MV-4-11 (cell line): ENCODE results near the gene CLIP2.
"Not testable (repeated sequence)": the region's sequence is repeated elsewhere in the genome, so short reads cannot be mapped to it uniquely, and the experiment has no call there.

ENCODE experiments used
- DNase-seq: peaks from one replicate; lab custom pipeline; 2025; lab: John Stamatoyannopoulos, UW

Gene CLIP2

DNA sequence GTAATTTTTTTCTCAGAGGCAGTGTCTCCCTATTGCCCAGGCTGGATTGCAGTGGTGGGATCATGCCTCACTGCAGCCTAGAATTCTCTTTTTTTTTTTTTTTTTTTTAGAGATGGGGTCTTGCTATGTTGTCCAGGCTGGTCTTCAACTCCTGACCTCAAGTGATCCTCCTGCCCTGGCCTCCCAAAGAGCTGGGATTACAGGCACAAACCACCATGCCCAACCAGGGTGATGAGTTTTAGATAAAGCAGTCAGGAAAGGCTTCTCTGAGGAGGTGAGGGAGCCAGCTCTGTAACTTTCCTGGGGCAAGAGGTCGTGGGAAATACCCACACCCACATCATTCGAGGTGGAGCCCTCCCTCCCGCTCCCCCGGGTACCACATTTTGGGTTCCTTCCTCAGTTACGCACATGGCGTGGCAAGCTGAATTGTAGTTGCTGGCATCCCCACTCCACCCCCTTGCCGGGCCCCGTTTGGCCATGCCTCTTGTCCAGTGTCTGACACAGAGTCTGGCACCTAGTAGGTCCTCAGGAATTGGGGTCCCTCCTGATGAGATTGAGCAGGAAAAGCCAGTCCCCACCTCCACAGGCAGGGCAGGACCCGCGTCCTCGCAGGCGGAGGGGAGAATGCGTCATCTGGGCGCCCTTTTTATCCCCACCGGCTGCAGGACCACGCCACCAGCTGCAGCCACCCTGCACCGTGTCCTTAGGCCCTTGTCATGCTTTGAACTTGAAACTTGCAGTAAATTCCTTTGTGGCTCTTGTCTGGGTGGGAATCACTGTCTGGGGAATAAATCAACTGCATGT is 43.4 kb downstream of the CLIP2 start:
- no peak for DNase-seq

DNA sequence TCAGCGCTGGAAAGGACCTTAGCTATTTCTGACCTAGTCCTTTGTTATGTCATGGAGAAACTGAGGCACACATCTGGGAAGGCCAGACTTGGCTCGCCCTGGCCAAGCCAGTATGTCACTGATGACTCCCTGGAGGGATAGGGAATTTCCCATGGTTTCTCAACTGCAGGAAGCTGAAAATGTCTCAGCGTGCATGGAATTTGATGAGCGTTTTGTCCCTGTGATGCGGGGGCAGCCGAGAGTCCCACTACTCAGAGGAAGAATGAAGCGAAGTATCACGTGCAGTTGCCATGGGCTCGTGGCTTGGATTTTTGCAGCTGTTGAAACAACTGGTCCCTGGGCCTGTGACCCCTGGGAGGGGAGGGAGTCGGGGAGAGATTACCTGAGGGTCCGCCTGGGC is 44.8 kb downstream of the CLIP2 start:
- DNase-seq = no peak

DNA sequence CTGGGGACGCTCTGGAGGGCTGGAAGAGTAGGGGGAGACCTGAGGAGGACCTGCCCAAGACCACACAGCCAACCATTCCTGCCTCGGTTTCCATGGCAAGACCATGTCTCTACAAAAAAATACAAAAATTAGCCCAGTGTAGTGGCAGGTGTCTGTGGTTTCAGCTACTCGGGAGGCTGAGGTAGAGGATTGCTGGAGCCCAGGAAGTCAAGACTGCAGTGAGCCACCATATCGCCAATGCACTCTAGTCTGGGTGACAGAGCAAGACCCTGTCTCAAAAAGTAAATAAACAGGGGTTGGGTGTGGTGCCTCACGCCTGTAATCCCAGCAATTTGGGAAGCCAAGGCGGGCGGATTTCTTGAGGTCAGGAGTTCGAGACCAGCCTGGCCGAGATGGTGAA is 48.7 kb downstream of the CLIP2 start:
- no peak for DNase-seq

DNA sequence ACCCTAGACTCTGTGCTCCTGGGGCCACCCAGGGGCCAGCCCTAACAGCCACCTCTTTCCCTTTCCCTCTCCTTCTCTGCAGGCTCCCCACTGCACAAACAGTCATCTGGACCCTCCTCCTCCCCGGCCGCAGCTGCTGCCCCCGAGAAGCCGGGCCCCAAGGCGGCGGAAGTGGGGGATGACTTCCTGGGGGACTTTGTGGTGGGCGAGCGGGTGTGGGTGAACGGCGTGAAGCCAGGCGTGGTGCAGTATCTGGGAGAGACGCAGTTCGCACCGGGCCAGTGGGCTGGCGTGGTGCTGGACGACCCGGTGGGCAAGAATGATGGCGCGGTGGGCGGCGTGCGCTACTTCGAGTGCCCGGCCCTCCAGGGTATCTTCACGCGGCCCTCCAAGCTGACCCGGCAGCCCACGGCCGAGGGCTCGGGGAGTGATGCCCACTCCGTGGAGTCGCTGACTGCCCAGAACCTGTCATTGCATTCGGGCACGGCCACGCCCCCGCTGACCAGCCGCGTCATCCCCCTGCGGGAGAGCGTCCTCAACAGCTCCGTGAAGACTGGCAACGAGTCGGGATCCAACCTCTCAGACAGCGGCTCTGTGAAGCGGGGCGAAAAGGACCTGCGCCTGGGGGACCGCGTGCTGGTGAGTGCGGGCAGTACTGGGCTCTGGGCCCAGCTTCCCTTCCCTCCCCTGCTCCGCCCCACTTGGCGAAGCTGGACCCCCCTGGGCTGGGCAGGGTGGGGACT is 49.3 kb downstream of the CLIP2 start:
- DNase-seq = no peak

DNA sequence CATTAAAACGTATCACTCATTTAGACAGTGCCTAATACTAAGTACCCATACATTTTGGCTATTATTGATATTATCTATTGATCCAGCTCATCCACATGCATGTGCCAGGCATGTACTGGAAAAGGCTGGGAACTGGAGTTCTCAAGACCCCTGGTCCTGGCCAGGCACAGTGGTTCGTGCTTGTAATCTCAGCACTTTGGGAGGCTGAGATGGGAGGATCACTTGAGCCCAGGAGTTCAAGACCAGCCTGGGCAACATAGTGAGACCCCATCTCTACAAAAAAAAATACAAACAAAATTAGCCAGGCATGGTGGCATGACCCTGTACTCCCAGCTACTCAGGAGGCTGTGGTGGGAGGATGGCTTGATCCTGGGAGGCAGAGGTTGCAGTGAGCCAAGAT is 50.4 kb downstream of the CLIP2 start:
- not testable (repeated sequence) for DNase-seq

DNA sequence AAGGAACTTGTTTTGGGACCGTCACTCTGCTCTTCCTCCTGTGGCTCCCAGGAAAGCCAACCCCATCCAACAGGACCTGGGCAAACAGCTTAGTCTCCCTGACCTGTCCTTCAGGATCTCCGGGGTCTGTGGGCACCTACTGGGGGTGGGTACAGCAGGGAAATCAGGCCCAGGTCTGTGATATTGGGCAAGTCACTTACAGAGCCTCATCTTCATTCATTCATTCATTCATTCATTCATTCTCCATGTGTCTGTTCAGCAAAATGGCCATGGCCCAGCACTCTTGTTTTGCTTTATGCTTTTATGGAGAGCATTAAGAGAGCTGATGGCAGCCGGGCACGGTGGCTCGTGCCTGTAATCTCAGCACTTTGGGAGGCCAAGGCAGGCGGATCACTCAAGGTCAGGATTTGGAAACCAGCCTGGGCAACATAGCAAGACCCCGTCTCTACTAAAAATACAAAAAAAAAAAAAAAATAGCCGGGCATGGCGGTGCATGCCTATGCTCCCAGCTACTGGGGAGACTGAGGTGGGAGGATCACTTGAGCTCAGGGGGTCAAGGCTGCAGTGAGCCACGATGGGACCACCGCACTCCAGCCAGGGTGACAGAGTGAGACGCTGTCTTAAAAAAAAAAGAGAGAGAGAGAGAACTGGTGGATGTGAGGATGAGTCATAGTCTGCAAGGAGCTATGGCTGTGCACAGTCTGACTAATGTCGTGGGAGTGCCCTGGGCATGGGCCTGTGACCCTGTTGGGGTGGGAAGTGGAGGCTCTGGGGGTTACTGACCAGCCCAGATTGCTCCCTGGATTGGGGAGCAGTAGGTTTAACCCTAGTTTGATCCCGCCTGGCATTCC is 54.3 kb downstream of the CLIP2 start:
- DNase-seq = peak; percentile 76

DNA sequence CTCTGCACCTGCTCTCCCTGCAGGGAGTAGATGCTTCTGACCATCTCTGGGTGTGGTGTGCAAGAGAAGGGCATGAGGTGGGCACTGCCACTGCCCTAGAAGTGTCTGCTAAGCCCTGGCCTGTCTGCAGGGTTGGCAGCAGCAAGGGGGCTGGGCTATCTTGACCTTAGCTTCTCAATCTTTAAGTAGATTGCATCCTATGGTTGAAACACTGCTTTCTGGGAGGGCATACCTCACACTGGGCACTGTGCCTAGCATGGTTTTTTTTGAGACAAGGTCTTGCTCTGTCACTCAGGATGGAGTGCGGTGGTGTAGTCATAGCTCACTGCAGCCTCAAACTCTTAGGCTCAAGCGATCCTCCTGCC is 54.9 kb downstream of the CLIP2 start:
- no peak for DNase-seq

DNA sequence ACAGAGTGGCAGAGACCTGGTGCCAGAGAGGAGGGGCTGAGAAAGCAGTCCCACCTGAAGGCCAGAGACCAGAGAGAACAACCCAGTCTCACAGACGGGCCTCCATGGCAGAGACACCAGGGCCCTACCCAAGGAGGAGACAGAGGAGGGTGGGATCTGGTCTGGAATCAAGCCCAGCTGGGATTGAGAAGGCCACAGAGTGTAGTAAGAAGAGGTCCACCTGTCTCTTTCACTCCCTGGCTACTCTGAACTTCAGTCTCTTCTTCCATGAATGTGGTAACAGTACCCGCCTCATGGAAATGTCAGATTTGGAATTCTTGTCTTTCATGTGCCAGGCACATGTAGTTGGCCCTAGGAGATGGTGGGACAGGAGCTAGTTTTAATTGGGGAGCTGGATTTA is 55.6 kb downstream of the CLIP2 start:
- DNase-seq = no peak

DNA sequence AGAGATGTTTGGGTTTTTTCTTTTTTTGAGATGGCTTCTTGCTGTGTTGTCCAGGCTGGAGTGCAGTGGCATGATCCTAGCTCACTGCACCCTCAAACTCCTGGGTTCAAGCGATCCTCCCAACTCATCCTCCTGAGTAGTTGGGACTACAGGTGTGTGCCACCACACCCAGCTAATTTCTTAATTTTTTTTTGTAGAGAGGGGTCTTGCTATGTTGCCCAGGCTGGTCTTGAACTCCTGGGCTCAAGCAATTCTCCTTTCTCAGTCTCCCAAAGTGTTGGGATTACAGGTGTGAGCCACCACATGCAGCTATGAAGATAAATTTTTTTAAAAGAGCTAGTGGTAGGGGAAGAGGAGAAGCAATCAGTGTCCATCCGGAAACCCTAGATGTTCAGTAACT is 56.8 kb downstream of the CLIP2 start:
- no peak for DNase-seq

DNA sequence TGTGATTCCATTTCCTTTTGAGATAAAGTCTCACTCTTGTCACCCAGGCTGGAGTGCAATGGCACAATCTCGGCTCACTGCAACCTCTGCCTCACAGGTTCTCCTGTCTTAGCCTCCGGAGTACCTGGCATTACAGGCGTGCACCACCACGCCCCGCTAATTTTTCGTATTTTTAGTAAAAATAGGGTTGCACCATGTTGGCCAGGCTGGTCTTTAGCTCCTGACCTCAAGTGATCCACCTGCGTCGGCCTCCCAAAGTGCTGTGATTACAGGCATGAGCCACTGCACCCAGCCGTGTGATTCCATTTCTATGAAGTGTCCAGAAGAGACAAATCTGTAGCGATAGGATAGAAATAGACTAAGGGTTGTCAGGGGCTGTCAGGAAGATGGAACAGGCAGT is 60.4 kb downstream of the CLIP2 start:
- no peak for DNase-seq

DNA sequence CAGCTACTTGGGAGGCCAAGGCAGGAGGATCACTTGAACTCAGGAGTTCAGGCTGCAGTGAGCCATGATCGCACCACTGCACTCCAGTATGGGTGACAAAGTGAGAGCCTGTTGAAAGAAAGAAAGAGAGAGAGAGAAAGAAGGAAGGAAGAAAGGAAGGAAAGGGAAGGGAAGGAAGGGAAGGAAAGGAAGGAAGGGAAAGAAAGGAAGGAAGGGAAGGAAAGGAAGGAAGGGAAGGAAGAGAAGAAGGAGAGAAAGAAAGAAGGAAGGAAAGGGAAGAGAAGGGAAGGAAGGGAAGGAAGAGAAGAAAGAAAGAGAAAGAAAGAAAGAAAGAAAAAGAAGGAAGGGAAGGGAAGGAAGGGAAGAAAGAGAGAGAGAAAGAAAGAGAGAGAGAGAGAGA is 61.5 kb downstream of the CLIP2 start:
- no peak for DNase-seq

DNA sequence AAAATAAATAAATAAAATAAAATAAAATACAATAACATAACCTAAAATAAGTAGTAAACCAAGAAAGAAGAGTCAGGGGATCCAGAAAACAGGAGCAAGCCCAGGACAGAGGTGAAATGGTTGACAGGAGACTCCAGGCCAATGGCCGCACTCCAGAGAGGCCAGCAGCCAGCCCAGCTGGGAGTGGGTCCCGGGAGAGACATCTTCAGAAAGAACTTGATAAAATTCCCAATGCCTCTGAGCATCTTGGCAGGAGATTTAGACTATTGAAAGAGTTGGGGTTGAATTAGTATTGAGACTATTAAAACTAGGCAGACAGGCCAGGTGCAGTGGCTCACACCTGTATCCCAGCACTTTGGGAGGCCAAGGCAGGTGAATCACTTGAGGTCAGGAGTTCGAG is 62.6 kb downstream of the CLIP2 start:
- no peak for DNase-seq

DNA sequence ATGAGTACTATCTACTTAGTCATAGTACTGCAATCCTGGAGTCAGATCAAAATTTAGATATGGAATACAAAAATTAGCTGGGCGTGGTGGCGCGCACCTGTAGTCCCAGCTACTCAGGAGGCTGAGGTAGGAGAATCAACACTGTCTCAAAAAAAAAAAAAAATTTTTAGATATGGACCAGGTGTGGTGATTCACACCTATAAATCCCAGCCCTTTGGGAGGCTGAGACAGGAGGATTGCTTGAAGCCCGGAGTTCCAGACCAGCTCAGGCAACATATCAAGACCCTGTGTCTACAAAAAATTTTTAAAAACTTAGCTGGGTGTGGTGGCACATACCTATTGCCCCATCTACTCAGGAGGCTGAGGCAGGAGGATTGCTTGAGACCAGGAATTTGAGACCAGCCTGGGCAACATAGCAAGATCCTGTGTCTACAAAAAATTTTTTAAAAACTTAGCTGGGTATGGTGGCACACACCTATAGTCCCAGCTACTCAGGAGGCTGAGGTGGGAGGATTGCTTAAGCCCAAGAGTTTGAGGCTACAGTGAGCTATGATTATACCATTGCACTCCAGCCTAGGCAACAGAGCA is 63.4 kb downstream of the CLIP2 start:
- not testable (repeated sequence) for DNase-seq

DNA sequence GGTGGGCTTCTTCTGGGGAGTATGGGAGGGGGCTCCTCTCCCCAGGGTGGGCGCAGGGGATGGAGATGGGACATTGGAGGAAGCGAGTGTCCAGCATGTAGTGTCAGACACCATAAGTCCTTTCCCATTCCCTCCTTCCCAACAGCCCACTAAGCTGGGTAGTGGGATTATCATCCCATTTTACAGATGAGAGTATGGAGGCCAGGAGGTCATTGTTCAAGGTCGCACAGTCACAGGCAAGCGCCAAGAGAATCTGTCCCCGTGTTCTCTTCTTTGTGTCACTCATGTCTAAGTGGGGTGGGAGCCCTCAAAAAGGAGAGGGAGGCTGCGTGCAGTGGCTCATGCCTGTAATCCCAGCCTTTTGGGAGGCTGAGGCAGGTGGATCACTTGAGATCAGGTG is 64.8 kb downstream of the CLIP2 start:
- no peak for DNase-seq

DNA sequence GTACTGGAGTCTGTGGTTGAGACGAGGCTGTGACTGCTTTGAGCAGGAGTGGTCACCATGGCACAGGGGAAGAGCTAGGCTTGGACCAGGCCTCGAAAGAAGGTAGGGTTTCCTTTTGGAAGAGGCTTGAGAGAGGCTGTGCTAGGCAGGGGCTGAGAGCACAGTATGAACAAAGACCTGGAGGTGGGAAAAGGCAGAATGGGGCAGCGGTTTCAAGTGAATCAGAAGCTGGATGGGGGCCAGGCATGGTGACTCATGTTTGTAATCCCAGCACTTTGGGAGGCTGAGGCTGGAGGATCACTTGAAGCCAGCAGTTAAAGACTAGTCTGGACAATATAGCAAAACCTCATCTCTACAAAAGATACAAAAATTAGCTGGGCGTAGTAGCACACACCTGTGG is 65.9 kb downstream of the CLIP2 start:
- DNase-seq = peak; percentile 70

DNA sequence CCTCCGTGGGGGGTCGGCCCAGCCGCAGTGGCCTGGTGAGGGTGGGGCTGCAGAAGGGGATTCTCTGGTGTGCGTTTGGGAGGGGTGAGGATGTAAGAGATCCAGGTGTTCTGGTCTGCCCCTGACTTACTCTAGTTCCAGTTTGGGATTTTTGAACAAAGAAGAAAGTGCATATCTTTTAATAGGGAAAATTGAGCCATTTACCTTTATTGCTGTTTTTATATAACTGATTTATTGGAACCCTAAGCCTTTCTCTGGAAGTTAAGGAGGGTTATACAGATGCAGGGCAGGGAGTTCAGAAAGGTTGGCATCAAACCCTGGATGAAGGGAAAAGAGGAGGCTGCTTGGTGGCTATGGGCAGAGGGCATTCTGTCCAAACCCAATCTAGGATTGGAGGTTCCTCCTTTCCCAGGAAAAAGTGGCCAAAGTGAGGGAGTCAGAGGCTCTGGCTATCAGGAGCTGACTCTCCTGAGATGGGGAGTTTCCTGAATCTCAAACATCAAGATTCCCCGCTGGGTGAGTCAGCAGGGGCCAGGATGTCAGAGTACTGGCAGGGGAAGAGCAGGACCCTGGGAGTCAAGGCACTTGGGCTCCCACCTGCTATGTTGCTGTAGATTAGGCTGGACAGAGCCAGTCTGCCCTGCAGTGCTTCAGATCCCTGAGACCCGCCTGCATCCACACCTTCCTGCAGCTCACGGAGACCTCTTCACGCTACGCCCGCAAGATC is 67.5 kb downstream of the CLIP2 start:
- DNase-seq = no peak

DNA sequence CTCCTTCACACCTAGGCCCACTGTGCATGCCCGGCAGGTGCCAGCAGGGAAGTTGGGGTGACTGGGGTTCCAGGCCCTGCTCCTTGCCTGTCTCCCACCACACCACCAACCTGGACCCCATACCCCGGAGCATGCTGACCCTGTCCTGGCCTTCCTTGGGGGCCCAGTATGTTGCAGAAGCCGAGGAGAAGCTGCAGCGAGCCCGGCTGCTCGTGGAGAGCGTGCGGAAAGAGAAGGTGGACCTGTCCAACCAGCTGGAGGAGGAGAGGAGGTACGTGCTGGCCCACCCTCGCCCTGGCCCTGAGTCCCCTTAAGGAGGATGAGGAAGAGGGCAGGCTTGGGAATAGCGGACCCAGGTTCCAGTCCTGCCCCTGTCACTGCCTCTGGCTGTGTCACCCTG is 70.8 kb downstream of the CLIP2 start:
- no peak for DNase-seq

DNA sequence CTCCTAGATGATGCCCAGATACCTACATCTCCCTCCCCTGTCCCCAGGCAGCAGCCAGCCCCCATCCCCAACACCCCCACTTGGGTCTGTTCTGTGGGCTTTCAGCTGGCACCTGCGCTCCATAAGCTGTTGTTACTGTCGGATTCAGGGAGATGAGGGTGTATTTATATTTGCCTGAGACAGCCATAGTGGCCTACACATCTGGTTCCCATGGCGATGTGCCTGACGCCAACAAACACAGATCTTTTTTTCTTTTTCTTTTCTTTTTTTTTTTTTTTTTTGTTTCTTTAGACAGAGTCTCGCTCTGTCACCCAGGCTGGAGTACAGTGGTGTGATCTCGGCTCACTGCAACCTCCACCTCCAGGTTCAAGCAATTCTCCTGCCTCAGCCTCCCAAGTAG is 73.1 kb downstream of the CLIP2 start:
- no peak for DNase-seq

DNA sequence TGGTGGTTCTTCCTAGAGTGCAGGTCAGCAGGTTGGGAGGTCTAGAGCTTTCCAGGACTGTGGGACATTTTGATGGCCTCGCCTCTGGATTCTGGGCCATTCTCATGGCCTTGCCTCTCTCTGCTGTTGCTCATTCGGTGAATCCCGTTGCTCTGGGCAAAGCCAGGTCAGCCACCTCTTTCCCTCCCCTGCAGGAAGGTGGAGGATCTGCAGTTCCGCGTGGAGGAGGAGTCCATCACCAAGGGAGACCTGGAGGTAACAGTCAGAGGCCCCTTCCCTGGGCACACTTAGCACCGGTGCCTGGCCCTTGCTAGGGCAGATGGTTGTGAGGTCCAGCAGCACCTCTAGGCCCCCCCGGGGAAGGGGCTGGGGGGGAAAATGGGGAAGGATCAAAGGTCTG is 74.9 kb downstream of the CLIP2 start:
- no peak for DNase-seq

DNA sequence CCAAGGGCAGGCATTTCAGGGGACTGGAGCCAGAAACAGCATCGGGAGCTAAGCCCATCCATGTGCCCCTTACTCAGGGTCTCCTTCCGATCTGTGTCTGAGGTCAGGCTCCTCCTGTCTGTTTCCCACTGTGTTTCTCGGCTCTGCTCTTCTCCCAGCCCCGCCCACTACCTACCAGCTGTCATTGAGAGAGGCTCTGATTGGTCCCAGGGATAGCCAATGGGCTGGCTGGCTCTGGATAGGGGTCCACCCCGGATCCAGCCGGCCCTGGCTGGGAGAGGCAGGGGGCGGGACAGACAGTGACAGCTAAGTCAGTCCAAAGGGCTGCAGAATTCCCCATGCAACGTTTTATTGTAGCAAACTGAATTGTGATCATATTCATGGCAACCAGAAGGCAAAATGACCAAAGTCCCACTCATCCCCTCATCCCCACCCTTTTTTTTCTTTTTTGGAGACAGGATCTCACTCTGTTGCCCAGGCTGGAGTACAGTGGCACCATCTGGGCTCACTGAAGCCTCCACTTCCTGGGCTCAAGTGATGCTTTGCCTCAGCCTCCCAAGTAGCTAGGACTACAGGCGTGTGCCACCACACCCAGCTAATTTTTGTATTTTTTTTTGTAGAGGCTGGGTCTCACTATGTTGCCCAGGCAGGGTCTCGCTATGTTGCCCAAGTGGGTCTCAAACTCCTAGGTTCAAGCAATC is 76.3 kb downstream of the CLIP2 start:
- DNase-seq = peak; percentile 15
